Activated CD4-positive, CD25-positive, alpha-beta regulatory T cell treated with anti-CD3 and anti-CD28 coated beads, Interleukin-2, amount 50 U/mL, for 16 hours (primary cell): ENCODE results near the gene CPT1B.

Experiments
- DNase-seq: peaks from one replicate; pipeline ENCODE4 v3.0.0-alpha.2; 2020; ENCODE audit warnings: low read depth, low spot score

CPT1B gene

DNA sequence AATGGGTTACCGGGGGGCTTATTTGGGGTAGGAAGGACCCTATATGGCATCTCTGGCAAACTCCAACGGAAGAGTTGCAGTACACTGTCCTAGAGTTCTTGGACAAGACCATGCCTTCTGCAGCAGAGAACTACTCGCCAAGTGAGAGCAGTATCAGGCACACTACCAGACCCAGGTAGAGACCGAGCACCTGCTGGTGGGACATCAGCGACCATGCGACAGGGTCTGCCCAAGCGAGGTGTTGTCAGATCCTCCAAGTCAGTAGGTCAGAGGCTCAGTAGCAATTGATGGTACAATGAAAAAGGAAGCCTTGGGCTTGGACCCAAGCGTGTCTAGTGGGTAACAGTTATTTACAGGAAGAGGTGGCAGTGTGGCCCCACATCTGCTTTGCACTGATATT is 7.6 kb upstream of the CPT1B start:
- no peak for DNase-seq

DNA sequence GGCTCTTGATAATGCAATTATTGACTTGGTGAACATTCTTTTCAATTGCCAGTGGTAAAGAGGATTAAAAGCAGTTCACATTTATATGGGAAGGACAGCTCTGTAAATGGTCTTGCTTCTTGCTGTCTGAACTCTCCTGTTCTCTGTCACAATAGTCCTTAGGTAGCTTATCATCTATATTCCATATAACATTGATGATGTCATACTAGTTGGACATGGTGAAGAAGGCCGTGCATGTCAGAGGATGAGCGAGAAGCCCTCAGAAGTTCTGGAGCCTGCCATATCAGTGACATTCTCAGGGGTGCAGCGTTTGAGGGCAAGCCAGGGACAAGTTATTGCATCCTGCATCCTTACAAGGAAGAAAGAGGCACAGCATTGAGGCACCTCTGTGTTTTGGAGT is 7.0 kb upstream of the CPT1B start:
- DNase-seq, result no peak

DNA sequence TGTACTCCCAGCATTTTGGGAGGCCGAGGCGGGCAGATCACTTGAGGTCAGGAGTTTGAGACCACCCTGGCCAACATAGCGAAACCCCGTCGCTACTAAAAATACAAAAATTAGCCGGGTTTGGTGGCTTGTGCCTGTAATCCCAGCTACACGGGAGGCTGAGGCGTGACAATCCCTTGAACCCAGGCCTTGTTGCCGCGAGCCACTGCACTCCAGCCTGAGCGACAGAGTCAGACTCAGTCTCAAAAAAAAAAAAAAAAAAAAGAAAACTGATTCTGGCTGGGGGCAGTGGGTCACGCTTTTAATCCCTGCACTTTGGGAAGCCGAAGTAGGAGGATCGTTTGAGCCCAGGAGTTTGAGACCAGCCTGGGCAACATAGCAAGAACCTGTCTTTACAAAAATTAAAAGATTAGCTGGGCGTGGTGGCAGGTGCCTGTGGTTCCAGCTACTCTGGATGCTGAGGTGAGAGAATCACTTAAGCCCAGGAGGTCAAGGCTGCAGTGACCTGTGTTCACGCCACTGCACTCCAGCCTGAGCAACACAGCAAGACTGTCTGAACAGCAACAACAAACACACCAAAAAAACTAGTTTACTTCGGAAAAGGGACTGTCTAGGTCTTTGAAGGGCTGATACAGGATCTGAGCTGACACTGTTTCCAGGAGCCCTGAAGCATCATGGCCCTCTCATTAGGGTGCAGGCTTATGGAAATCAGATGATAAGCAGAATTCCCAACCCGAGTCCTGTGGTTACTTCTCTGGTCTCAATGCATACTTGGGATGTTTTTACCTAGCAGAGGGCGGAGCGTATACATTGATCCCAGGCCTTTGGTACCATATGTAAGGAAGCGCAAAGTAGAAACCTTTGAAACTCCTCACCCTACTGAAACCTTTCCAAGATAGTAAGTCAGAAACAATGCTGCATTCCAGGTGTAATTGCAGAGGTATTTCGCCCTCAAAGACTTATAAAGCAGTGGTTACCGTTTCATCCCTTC is 6.2 kb upstream of the CPT1B start:
- DNase-seq, result no peak

DNA sequence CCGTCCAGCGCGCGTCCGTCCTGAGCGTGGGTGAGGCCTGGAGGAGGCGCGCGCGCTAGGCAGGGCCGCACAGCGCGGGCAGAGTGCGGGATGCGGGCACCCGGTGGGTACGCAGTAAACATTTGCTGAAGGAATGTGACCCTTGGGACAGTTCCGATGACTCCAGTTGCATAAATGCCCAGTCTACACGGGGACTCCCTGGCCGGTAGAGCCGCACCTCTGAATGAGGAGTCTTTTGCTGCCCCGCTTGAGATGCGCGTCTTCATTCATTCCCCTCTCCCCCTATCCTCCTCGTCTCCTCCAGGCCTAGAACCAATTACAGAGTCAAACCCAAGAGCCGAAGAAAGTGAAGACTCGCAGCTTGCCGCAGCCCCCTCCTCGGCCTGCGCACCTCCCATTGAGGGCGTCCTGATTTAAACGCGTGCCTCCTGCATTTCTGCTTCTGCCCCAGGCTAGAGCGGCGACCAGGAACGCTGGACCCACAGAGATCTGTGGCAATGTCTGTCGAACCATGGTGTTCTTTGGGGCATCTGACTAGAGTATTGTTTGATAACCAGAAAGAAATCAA is 5.2 kb upstream of the CPT1B start:
- no peak for DNase-seq

DNA sequence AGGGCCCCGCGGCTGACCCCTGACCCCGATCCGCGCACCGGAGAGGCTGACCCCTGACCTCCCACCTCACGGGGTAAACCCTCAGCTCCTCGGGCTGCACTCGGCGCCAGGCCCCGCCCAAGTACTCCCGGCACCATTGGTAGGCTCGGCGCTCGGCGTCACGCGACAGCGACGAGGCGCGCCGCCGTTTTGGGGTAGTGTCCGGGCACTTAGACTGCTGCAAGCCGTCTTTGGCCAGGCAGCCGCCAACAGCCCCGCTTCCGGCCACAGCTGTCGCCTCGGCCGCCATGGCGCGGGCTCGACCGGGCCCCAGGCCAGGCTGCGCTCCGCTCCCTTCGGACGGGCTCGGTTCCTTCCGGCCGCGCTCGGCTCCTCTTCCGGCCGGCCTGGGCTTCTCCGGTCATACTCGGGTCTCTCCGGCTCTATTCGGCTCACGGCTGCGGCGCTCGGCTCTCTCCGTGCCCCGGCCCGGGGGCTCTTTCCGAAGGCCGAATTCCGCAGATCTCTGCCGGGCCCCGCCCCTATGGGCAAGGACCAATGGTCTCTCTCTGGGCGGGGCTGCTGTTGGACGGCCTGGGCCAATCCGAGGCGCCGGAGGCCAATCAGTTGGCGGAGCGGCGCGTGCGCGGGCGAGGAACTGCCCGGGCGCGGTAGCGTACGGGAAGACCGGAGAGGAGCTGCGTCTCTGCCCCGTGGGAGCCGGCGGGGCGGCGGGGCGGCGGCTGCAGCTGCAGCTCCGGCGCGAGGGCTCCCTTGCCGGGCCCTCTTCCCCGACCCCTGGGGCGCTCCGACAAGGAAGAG is 4.5 kb upstream of the CPT1B start, which contains the start of gene CHKB:
CHKB (minus strand) TSS at position 357 of the 801 bp plus-strand sequence; CDS start at position 289, 68 bp downstream.
- DNase-seq, result peak; percentile 97

DNA sequence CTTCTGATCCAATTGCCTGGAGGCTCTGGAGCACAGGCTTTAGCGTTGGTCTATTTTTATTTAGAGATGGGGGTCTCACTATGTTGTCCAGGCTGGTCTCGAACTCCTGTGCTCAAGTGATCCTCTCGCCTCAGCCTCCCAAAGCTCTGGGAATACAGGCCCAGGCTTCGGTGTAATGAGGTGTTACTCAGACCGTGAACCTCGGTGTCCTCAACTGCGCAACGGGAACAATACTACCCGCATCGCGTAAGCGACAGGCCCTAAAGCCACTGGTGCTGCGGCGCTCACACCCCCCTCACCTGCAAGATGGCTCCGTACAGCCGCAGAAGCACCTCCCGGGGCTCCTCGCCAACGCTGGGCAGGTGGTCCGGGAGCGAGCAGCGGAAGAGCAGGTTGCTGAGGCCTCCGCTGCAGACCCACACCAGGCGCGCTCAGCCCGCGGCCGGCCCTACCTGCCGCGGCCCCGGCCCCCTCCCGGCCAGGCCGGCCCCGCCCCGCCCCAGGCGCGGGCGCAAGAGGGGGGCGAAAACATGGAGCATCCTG is 3.8 kb upstream of the CPT1B start:
- no peak for DNase-seq

DNA sequence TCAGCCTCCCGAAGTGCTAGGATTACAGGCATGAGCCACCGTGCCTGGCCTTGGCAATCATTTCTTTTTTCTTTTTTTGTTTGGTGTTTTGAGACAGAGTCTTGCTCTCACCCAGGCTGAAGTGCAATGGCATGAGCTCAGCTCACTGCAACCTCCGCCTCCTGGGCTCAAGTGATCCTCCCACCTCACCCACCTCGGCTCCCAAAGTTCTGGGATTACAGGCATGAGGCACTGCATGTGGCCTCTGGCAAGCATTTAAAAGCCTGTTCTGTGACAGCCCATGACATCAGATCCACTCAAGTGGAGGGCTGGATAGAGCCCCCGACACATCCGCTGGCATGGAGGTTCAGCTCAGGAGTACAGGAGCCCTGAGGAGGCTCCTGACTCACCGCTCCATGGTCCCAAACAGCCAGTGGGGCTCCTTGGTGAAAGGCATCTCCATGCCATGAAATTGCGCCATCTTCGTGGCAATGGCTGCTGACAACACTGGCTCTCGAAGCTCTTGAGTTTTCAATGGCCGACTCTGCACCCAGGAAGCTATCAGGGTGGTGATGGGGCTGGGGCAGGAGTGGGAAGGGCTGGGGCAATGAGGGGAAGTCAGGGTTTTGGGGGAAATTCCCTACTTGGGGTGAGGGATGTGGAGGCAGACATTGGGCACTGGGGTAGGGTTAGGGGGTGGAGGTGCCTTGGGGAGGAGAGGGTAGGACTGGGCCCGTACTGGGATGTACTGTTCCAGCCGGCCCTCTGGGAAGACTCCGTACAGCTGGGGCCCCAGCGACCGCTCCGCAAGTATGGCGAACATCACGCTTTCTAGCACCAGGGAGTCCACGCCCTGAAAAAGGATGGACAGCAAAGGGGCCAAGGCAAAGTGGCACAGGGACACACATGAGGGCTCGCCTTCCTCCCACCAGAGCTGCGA is 3.1 kb upstream of the CPT1B start:
- DNase-seq, result no peak

DNA sequence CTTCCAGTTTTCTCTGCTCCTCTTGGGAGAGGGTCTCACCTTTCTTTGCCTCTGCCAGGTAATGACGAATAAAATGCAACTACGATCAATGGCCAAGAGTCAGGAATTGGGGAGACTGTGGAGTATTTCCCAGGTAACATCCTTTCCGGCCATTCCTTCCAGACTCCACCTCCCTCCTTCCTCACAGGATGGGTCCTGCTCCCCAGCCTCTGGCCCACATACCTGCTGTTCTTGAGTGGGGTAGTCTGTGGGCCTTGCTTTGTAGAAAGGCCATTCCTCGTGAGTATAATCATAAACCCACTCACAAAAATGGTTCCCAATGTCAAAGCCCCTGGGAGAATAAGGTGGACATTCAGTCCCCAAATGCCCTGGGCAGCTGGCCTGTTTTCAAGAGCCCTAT is 1.5 kb upstream of the CPT1B start:
- no peak for DNase-seq

DNA sequence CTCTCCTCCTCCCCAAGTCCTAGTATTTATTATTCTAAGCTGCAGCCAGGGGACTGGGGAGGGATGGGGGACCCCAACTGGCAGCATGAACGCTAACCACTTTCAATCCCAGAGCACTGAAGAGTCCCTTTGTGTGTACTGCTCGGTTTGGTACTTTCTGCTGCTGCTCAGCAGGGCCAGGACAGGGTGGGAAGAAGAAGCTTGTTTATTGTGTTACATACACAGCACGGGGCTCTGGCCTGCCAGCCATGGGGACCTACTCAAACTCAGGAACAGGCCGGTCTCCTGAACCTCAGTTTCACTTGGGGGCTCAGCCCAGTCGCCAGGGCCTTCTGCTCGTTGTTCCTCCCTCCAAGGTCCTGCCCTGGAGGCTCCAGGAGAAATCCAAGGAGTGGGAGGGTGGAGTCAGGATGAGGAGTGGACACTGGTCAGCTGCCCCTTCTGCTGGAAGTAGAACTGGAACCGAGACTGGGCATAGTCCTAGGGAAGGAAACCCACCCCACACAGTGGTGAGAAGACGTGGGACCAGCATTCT is 616 bp upstream of the CPT1B start:
- no peak for DNase-seq

DNA sequence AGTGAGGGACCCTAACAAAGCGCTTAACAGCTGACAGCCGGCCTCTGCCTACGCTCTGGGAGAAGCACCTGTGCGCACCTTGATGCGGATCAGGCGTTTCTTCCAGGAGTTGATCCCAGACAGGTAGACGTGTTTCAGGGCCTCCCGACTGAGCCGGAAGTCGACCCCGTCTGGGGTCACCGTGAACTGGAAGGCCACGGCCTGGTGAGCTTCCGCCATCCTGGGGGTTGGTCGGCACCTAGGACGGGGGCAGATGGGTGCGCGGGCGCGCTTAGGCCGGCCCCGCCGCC is 585 bp downstream of the CPT1B start:
- no peak for DNase-seq

DNA sequence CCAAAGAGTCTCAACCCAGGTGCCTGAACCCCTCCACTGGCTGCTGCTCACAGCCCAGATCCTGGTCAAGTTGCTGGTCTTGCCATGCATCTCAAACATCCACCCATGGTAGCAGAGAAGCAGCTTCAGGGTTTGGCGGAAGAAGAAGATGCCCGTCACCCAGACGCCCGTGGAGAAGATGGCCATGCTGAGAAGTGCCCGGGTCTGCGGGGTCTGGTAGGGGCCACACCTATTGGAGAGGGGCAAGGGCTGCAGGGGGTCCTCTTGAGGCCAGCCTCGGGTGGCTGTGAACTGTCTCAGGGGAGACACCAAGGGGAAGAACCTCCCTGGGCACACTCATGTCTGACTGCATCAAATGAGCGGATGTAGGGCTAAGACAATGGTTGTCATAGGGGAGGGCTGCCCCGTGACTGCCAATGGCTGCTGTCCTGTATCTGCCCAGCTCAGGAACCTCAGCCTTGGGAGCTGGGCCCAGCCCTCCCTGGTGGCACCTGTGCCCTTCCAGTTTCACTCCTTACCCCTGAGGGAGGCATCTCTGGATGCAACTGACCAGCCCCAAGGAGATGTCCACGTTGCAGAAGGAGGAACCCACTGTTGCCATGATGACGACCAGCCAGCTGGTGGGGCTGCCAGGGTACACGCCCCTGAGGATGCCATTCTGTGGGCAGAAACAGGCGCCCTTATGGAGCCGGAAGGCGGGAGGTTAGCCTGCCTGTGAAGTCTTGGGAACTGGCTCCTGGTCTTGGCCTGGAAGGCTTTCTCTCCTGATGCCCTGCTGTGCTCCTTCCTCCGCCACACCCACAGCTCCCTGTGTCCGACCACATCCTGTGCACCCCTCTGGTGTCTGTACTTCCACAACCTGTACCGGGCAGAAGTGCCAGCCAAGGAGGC is 1.2 kb downstream of the CPT1B start:
- DNase-seq, result no peak

DNA sequence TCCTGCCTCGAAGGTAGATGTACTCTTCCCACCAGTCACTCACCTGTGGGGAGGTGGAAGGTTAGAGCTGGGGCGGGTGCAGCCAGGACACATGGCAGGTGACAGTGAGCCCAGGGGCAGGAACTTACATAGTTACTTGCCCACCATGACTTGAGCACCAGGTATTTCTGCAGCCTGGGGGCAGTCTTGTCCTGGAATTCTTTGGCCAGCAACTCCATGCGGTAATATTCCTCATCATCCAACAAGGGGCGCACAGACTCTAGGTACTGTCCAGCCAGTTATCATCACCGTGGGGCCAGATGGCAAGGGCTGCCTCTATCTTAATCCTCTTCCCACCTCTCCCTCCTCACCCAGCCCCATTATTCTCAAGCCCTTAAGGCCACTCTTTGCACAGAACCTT is 2.2 kb downstream of the CPT1B start:
- DNase-seq, result no peak

DNA sequence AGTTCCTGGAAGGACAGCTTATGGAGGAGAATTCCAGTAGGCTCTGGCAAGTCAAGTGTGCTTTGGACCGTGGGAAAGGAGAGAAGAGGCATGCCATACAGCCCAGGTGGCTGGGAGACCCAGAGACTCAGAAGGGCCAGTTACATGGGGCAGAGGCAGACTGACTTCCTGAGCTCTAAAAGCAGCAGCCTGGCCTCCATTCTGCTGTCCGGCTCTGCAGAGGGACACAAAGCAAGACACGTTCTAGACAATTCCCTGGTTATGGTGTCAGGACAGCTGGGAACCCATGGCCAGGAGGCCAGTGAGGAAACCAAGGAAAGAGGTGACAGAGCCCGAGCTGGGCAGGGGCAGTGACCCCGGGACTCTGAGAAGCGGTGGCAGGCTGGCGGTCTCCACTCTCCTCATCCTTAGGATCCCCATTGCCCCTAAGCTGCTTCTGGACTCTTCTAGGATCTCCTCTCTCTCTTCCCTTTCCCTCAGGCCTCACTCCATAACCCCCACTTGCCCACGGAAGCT is 2.7 kb downstream of the CPT1B start:
- DNase-seq, result no peak

DNA sequence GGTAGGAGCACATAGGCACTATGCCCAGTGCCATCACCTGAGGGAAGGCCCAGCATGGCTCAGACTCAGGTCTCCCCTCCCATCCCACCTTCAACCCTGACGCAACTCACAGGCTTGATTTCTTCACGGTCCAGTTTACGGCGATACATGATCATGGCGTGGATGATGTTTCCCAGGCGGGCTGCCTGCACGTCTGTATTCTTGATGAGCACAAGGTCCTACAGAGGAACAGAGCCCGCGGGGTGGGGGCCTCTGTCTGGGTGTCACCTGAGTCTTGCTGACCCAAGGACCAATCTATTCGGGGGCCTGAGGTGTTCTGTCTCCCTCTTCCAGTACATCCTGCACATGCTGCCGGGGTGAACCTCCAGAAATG is 3.9 kb downstream of the CPT1B start:
- no peak for DNase-seq

DNA sequence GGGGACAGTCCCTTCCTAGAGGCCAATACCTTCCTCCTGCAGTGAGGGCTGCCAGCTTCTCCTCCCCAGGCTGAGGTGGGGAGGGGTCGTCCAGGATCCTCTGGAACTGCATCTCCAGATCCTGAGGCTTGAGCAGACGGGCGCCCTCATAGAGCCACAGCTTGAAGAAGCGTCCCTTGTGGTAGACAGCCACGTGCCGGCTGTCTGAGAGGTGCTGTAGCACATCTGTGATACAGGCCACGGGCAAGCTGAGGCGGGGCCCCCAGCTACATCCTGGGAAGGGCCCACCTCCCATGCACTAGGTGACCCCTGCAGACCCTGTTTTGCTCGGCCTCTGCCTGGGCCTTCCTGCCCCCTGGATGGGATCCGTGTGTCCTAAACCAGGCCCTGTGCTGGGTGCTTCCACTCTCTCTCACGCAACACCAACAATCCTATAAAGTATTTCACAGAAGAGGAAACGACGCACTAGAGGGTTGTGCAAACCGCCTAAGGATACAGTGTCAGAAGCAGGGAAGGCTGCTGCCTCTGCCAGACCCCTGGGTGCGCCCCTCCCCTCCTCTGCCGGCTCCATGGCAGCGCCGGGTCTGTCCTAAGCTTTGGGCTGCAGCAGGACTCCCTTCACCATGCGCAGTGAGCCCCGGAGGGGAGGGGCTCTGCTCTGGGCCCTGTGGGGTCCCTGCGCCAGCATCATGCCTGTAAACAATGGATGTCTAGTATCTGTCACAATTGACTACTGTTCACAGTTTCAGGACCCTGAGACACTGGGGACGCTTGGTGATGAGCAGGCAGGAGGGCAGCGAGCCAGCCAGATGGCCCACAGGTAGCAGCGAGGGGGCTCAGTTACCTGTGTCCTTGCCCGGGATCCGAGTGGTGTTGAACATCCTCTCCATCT is 4.5 kb downstream of the CPT1B start:
- no peak for DNase-seq

DNA sequence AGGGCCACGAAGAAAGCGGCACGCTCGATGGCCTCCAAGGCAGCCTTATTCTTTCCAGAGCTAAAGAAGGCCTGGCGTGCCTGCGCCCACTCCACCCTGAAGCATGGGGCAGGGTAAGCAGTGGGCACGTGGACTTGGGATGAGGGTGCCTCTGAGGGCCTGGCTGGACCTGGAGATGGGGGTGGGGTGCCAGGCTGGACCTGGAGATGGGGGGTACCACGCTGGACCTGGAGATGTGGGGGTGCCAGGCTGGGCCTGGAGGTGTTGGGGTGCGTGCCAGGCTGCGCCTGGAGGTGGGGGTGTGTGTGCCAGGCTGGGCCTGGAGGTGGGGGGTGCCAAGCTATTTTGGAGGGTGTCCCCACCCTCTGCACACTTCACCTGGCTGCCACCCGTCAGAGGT is 5.3 kb downstream of the CPT1B start:
- no peak for DNase-seq

DNA sequence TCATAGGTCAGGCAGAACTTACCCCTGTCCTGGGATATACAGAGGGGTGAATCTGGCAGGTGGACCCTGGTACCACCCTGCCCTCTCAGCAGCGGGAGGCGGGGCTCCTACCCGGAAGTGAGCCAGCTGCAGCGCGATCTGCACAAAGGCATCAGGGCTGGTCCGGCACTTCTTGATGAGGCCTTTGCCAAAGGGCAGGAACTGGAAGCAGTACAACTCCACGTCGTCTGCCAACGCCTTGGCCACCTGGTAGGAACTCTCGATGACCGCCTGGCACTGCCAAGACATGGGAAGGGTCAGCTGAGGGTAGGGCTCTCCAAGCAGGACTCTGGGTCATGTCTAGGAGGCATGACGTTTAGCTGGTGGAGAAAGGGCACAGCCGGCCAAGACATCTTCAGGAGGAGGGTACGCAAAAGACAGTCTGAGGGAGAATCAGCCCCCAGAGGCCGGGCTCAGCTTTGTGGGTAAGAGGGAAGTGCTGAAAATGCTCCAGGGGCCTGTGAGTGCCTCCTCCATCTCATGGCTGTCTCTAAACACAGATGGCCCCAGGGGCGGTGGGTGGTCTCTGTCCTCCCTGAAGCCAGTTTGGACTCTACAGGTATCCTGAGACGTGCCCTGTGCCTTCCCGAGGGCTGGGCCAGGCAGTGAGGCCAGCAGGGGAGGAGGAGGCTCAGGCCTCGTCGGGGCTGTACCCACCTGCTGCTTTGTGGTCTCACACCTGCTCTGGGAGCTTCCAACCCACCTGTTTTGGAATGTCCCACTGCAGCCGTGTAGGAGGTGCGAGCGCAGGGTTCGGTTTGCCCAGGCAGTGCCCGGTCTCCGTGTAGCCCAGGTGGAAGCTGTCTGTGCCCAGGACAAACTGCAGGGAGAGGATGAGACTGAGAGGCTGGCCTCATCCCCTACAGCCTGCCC is 6.7 kb downstream of the CPT1B start:
- no peak for DNase-seq

DNA sequence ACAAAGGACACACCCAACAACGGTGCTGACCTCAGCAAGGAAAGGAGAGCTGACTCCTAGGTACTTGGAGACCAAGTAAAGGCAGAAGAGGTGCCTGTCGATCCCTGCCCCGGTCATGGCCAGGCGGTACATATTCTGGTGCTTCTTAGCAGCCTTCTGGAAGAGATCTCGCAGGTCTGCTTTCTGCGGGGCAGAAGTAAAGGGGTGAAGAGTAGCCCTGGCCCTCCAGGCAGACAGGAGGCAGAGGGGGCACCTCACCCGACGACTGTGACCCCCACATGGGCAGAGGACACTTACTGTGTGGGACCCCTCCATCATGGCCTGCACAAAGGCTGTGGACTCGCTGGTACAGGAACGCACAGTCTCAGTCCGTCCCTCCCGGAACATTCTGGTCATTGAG is 7.4 kb downstream of the CPT1B start:
- DNase-seq, result no peak
